Measurements from ENCODE around the gene SLC40A1.
"Not testable (repeated sequence)": the region's sequence is repeated elsewhere in the genome, so short reads cannot be mapped to it uniquely, and the experiment has no call there.

SLC40A1 gene, protein sequence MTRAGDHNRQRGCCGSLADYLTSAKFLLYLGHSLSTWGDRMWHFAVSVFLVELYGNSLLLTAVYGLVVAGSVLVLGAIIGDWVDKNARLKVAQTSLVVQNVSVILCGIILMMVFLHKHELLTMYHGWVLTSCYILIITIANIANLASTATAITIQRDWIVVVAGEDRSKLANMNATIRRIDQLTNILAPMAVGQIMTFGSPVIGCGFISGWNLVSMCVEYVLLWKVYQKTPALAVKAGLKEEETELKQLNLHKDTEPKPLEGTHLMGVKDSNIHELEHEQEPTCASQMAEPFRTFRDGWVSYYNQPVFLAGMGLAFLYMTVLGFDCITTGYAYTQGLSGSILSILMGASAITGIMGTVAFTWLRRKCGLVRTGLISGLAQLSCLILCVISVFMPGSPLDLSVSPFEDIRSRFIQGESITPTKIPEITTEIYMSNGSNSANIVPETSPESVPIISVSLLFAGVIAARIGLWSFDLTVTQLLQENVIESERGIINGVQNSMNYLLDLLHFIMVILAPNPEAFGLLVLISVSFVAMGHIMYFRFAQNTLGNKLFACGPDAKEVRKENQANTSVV

DNA sequence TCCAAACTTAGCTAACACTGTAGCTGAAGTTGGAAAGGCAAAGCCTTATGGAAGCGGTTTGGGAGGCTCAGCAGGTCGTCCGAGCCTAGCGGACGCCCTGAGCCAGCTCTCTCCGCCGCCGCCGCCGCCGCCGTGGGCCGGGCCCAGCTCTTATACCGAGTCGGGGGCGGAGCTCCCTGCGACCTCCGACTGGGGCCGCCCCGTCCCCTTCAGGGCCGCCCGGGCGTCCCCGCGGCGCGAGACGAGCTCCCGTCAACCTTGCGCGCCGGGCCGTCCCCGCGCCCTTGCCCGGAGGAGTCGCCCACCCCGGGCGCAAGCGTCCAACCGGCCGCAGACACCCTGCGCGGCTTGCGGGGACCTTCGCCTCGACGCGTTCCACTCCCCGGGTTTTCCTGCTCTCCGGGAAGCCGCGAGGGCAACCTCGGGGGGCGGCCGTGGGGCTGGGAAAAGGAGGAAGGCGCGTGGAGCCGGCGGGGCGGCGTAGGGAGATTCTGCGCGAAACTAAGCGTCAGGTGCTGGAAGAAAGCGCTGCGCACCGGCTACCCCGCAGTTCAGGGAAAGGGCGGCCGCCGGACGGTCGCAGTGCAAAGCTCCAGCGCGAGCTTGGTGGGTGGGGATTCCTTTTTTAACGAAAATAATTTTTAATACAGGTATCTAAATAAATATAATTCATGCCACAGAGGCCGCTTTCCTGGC, at the start of gene SLC40A1:
SLC40A1 (minus strand) TSS at position 129 of the 696 bp plus-strand sequence. CDS start 326 bp downstream, outside the sequence.
- DNase-seq: peak; percentile 64

DNA sequence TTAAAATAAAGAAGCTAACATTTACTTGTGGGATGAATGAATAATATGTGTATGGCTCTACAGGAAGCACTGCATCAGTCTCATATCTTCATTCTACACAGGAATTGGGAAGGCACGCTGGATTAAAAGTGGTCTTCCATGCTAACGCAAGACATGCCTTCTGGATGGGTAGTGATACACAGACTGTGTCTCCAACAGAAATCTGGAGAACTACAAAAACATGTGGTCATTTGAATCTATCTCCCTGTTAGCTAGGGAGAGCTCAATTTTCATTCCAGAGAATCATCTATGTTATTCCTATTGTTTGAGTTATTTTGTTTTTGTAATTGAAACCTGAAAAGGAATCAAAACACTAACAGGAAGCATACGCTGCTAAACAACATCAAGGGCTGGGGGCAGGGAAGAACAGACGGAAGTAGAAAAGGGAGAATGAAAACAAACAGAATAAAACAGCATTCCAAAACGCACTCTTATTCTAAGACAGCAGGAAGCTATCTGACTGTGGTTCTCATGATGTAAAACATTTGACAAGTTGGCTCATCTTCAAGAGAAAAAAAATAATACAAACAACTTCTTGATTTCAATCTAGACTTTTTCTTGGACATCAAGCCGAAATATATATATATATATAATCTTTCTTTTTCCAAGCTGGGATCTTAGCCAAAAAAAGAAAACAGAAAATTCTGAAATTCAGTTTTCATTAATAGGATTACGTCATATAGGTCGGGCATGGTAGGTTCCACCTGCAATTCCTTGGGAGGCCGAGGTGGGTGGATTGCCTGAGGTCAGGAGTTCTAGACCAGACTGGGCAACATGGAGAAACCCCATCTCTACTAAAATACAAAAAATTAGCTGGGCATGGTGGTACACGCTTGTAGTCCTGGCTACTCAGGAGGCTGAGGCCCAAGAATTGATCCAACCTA, 49.2 kb upstream of the SLC40A1 start:
- DNase-seq: no peak

DNA sequence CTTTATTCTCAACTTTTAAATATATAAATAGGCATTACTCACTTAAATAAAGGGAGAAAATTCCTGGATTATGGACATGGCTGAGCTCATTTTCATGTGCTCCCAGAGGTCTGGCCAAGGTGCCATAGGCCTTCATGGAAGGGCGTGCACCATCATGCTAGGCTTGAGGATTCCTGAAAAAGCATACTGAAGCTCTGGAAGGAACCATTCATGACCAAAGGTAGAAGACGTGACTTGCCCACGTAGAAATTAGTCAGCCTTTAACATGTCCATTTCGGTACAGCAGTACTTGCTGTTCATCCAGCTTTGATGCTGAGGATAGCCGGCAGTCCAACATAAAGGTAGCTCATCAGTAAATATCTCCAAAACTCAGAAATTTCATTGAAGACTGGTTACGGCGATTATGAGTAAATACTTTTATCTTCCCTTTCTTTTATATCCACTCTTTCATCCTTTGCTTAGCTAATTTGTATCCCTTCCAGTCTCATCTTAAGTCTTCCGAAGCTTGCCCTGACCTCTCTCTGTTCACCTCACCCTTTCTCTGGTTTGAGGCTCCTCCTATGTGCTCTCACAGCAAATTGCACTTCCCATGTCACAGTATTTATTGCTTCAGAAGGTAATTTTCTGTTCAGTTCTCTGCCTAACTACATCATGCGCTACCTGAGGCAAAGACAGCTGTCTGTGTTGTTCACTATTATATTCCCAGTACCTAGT, 48.4 kb upstream of the SLC40A1 start:
- DNase-seq: no peak

DNA sequence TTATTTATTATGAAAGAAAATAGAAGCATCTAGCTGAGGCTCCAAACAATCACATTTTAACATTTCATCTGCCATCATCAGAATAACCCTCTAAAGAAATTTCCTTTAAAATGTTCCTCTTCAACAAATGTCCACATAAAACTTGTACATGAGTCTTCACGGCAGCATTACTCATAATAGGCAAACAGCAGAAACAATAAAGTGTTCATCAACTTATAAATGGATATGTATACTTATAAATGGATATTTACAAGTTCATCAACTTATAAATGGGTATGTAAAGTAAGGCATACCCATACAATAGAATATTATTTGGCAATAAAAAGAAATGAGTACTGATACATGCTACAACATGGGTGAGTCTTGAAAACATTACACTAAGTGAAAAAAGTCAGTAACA, 47.2 kb upstream of the SLC40A1 start:
- no peak for DNase-seq

DNA sequence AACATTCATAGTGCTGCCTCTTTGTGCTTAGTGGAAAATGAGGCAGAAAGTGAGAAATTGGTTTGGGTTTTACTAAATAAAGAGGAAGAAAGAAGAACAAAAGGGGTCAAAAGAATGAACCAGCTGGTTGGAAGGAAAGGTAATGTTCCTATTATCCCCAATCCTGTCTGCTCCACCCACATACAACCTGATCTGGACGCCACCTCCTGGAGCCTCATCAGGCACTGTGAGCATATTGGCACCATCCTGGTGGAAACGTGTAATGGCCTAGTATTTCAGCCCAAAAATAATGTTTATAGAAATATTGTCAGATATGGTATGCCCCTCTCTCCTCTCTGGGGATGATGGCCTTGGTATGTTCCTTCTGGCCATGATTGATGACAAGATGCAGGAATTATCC, 45.0 kb upstream of the SLC40A1 start:
- DNase-seq: no peak

DNA sequence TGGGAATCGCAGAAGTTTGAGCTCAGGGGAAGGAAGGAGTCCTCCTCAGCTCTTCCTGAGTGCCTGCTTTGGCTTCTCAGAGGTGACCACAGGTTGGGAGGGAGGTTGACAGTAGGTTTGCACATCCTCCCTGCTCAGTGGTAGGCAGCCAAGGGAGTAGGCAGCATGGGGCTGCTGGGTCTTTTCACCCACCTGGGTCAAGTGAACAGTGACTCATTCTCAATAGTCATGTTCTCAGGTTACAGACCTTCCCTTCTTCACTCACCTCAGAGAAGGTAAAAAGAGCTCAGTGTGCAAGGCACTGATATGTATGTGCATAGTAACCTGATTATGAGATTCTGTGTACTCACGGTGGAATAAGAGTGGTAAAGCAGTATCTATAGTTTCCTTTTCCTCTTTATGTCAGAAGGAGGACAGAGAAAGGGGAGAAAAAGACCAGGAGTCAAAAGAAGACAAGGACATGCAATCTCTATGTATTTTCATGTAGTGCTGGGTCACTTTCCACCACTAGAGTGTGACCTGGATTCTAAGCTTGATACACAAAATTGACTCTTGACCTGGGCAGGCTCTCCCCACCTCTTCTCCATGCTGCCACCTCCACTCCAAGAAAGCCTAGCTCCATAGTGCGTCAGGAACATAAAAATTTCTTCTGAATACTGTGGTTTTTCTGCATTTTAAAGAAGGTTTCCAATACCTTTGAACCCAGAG, 44.2 kb upstream of the SLC40A1 start:
- no peak for DNase-seq

DNA sequence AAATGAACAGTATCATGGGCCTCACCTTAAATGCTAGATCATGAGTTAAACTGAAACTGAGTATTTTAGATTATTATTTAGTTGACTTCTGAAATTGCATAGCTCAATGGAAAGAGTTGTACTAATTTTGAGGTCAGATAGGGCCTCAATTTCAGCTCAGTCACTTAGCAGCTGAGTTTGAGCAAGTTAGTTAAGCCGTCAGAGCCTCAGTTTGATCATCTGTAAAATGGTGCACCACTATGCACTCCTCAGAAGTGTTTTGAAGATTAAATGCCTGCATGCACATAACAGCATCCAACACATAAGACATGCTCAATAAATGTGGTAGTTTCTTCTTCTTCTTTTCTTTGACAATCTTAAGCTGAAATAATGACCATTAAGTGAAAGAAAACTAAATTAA, 42.5 kb upstream of the SLC40A1 start:
- DNase-seq: no peak

DNA sequence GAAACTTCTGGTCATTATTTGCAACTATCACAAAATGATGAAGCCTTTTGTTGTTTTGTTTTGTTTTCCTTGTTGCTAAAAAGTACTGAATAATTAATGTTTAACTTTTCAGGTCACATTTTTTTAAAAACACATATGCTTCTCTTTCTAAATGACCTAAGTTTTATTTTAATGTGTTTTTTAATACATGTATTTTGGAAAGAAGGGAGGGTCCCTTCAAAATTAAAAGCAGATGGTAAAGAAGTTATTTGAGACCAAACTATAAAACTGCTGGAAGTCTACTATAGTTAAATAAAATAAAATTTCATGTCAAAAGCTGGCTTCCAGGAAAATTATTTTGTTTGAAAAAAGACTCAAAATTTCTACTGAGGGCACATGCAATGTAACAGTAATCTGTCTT, 41.2 kb upstream of the SLC40A1 start:
- no peak for DNase-seq

DNA sequence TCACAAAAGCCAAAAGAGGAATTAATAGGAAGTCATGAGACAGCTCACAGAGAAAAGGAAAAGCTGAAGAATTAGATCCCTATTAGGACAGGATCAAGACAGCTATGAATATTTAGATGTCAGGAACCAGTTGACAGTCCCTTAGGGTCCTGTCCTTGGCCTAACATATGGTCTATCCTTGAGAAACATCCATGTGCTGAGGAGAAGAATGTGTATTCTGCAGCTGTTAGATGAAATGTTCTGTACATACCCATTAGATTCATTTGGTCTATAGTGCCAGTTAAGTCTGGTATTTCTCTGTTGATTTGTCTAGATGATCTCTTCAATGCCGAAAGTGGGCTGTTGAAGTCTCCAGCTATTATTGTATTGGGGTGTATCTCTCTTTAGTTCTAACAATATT, 37.6 kb upstream of the SLC40A1 start:
- DNase-seq: no peak

DNA sequence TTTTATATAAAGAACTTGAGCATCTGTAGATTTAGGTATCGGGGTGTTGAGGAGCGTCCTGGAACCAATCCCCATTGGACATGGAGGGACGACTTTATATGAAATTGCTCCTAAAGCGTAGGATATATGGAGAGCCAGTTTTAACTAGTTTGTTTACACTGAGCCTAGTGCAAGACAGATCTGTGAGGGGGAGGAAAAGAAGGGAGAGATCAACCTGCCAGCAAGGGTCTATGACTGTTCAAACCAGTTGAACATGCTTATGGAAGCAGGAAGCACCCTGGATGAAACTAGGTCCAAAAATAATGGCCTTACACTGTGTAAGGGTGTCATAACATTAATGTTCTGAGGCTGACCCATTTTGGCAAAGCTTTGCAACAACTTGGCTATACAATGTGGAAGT, 34.0 kb upstream of the SLC40A1 start:
- DNase-seq: no peak

DNA sequence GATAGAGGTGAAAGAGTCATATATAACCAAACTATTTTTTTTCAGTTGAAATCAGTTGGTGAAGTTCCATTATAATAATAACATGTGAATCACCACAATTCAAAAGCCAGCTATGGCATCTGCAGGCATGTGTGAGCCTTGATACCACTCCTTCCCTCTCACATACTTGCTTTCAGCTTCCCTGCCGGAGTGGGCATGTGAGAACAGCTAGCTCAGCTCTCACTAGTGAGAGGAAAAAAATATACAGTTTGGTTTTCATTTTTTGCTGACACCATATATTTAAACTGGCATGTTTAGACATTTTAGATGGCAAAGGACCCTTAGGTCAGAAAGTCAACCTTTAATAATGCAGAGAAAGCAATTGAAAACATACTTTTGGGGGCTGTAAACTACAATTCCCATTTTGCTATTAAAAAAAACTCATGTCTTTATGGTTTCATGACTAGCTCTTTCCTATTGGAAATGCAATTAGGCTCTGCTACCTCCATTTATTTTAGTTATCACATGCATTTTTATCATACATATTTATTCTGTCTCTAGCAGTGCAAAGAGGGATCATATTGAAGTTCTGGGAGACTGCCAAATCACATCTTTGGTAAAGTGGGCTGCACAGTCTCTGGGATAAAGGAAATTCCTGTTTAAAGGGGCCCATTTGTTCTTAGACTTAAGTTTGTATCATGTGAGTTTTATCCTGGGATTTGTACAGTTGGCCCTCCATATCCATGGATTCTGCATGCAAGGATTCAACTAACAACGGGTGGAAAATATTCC, 33.2 kb upstream of the SLC40A1 start:
- no peak for DNase-seq

DNA sequence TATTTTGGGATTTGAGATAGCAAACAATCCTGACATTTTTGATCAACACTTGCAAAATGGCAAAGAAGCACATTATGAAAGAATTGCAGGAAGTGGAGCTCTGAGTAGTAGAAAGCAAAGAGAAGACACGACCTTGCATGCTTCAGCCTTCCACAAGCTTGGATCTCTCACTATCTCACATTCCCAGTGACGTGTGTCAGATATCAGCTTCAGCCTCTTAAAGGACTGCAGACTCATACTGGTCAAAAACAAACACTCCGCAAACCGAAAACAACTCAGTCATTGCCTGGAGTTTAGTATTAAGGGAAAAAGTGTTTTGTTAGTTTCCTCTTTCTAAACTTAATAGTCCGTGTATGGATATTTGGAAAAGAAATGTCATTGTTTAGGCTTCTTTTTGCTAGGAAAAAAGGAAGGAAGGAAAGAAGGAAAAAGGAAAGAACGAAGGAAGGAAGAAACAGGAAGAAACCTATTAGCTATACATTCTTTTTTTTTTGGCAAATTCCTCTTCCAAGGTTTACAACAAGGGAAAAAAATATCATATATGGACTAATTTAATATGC, 32.6 kb upstream of the SLC40A1 start:
- no peak for DNase-seq

DNA sequence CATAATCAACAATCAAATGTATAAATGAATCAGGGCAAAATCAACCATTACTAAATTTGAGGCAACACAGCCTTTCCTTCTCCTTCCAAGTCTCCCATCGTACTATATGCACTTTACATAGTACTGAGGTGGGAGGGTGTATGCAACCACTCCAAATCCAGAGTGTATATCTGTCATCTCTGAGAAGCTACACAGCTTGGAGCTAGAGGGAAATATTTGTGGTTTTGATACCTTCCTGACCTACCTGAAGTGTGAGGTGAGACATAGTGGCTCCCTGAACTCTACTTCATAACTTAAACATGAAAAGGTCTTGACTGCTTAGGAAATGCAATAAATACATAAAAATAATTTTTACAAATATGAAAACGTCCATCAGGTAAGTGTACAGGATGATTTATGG, 30.1 kb upstream of the SLC40A1 start:
- DNase-seq: no peak

DNA sequence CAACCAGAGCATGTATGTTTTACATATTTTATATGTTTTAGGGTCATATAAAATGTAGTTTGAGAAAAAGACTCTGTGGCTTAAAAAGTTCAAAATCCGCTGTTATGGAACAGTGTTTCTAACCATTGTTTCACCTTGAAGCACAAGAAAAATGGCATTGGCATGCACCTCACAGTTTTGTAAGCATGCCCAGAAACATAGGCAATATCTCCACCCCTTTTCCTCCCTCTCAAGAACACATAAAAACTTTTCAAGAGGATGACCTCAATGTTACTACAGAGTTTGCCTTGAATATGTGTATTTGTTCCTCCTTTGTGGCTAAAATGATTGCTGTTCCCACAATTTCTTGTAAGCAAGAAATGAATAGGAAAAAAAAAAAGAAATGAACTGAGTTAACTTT, 29.3 kb upstream of the SLC40A1 start:
- no peak for DNase-seq

DNA sequence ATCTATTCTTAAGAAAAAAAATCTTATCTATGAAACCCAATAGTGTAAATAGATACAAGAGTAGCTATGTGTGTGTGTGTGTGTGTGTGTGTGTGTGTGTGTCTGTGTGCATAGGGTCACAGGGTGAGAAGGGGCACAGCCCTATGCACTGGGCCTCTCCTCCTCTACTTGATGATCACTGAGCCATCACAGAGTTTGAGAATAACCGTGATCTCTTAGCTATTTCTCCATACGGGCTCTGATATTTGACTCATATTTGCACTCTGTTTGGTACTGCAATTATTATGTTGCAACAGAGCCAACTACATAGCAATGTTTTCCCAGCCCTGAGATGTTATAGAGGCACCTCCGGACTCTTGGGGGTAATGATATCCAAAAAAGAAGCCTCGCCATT, 28.8 kb upstream of the SLC40A1 start:
- DNase-seq: no peak

DNA sequence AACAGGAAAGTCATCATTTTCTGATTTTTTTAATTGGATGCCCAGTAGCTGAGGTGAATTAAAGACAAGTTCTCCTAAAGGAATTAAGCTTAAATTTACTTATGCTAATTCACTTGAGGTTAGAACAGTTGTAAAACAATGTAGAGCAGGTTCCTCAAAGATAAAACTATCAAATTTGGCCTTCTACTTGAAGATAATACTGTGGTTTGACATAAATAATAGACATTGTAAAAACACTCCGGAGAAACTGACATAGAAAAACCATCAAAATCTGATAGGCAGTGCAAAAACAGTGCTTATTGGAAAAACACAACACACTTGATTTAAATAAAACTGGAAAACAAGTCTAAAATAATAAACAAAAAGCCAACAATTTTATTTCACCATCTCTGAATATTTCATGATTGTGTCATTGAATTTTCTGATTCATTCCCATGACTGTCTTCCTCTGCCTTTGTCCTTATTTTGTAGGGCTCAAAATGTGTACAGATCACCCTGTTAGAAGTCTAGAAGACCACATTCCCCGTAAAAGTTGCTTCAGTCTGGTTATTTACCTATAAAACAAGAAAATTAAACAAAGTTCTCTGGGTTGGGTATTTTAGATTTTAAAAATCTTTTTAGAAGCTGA, 28.3 kb upstream of the SLC40A1 start:
- DNase-seq: no peak

DNA sequence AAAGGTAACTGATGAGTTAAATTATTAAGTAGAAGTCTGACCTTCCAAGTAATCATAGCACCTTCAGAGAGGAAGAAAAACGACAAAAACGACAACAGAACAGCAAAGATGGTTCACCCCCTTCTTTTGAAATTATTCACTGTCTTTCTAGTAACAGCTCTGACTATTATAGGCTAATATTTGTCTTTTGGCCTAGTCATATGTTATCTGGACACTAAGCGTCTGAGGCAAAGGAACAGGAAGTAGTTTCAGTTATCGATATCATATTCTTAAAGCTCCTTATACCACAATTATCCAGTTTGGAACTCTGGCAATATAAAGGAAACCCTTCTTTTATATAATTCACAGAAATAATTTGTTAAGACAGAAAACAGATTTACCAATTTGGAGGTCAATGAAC, 27.6 kb upstream of the SLC40A1 start:
- DNase-seq: no peak

DNA sequence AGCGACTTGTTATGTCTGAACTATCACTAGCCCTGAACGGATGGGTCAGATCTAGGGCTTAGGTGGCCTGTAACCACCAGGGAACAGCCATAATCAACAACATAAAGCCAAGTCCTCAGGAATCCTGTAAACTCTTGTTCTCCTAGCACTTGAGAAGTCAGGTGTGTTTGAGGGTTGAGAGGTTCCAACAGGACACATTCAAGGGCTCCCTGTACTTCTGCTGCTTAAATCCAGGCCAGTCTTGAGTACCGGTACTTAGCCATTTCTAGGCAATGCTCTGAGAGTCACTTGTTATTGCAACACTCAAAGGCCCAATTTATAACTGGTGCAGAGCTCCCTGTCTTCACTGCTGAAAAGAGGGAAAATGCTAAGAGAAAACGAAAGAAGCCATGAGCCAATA, 21.6 kb upstream of the SLC40A1 start:
- no peak for DNase-seq

DNA sequence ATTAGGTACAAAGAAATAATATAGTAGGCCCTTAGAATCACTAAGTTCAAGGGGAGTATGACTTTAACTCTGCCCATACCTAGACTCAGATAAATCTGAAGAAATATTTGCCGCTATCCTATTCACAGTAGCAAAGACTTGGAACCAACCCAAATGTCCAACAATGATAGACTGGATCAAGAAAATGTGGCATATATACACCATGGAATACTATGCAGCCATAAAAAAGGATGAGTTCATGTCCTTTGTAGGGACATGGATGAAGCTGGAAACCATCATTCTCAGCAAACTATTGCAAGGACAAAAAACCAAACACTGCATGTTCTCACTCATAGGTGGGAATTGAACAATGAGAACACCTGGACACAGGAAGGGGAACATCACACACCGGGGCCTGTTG, 21.1 kb upstream of the SLC40A1 start:
- DNase-seq: not testable (repeated sequence)

DNA sequence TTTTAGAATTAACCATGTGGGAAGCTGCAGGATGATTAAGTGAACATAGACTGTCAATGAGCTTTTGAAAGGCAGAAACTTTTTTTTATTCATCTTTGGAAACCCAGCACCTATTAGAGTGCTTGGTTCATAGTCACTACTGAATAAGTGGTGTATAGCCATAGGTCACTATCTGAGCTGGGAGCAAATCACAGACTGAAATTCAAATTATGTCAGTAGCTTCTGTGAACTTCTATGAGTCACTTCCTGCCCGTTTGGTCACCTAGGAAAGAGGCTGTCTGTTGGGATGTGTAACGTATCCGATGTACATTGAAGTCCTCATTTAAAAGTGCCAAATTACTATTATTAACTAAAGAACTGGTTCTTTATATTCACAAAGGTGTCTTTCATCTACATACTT, 20.5 kb upstream of the SLC40A1 start:
- DNase-seq: no peak
